ENCODE results near the gene YIPF1.

The YIPF1 gene

GRCh38 chr1:53889304-53890298 lies at the start of gene YIPF1:
Gene YIPF1 (minus strand): TSS chr1:53889797. CDS start chr1:53888937, 860 bp downstream.
- DNase-seq (ENCODE audit: low spot score), result peak; percentile 87
- in situ Hi-C loops (cut with MboI; ENCODE audit: low pct_unique_long_range_greater_than_20kb, low sequenced_read_pairs, unreplicated experiment), result no loop called here

DNA sequence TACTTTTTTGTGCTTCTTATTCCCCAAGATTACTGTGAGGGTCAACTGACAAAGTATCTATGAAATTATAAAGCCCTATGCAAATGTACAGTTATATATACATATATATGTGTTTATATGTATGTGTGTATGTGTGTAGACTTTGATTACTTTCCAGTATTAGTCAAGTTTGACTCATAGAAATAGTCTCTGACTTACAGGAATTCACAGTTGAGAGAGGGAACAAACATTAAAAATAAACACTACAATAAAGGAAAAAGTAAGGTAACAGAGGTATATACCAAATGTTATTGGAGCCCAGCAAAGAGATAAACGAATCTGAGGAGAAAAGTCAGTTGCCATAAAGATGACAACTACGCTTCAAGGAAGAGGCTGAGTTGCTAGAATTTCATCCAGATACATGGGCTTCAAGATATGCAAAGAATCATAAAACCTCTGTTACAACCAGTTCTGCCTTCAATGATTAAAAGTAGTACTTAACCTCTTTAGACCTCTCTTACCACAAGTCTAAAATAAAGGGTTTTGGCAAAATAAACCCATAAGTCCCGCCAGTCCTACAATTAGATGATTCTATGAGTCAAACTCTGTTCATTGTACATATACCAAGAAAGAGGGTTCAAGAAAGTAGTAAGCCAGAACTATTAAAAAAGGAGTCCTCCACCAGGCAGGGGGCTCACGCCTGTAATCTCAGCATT lies 48.7 kb upstream of the YIPF1 start:
- DNase-seq (ENCODE audit: low spot score), result no peak
- TF ChIP-seq CTCF (IDR thresholded peaks at IDR 0.05; ENCODE audit: extremely low read depth, insufficient read depth, missing control alignments), result no peak
- in situ Hi-C loops (cut with MboI; ENCODE audit: low pct_unique_long_range_greater_than_20kb, low sequenced_read_pairs, unreplicated experiment), result no loop called here

More at GRCh38 chr1:53889304-53890298, at the start of gene YIPF1:
- TF ChIP-seq CTCF (IDR thresholded peaks at IDR 0.05; ENCODE audit: extremely low read depth, insufficient read depth, missing control alignments), result no peak

DNA sequence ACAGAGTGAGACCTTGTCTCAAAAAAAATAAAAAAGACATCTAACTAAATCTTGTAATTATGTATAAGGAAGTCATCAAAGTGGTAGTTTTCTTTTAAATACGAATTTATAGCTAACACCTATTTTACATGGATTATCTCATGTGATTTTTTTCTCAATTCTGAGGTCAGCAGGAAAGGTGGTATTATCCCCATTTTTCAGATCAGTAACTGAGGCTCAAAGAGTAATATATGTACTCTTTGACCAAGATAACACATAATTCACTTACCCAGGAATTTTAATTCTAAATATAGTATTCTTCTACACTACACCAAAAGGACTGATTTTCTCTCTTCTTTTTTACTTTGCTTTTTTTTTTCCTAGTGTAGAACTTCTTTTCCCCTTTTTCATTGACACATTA lies 46.8 kb upstream of the YIPF1 start:
- in situ Hi-C loops (cut with MboI; ENCODE audit: low pct_unique_long_range_greater_than_20kb, low sequenced_read_pairs, unreplicated experiment), result no loop called here
- DNase-seq (ENCODE audit: low spot score), result no peak
- no peak for TF ChIP-seq CTCF (IDR thresholded peaks at IDR 0.05; ENCODE audit: extremely low read depth, insufficient read depth, missing control alignments)

DNA sequence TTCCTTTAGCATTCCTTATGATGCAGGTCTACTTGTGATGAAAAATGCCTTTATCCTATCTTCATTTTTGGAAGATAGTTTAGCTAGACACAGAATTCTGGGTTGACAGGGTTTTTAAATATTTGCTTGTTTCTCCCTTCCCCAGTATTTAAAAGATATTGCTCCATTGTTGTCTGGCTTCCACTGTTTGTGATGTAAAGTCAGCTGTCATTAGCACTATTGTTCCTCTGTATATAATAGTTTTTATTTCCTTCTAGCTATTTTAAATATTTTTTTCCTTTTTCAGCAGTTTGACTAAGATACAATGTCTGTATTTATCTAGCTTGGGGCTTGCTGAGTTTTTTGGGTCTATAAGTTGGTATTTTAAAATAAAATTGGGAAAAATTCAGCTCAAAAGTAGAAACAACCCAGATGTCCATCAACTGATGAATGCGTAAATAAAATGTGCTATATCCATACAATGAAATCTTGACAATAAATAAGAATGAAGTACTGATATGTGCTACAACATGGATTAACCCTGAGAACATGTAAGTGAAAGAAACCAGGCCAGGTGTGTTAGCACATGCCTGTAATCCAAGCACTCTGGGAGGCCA lies 44.7 kb upstream of the YIPF1 start:
- TF ChIP-seq CTCF (IDR thresholded peaks at IDR 0.05; ENCODE audit: extremely low read depth, insufficient read depth, missing control alignments), result no peak
- in situ Hi-C loops (cut with MboI; ENCODE audit: low pct_unique_long_range_greater_than_20kb, low sequenced_read_pairs, unreplicated experiment), result no loop called here
- no peak for DNase-seq (ENCODE audit: low spot score)

GRCh38 chr1:53931523-53931922 lies 41.9 kb upstream of the YIPF1 start:
- in situ Hi-C loops (cut with MboI; ENCODE audit: low pct_unique_long_range_greater_than_20kb, low sequenced_read_pairs, unreplicated experiment), result no loop called here
- TF ChIP-seq CTCF (IDR thresholded peaks at IDR 0.05; ENCODE audit: extremely low read depth, insufficient read depth, missing control alignments), result no peak
- no peak for DNase-seq (ENCODE audit: low spot score)

- no peak for DNase-seq (ENCODE audit: low spot score)
- in situ Hi-C loops (cut with MboI; ENCODE audit: low pct_unique_long_range_greater_than_20kb, low sequenced_read_pairs, unreplicated experiment), result no loop called here
- no peak for TF ChIP-seq CTCF (IDR thresholded peaks at IDR 0.05; ENCODE audit: extremely low read depth, insufficient read depth, missing control alignments)
Observed at GRCh38 chr1:53930932-53931331, 41.3 kb upstream of the YIPF1 start.

All from GM13977 (cell line).